Measurements from ENCODE around the gene RUFY1.

RUFY1 gene

GRCh38 chr5:179588166-179588565, 37.8 kb downstream of the RUFY1 start:
- no peak for DNase-seq
- intact Hi-C loops (cut with DNase I): no loop called here

- intact Hi-C loops (cut with DNase I): no loop called here
- DNase-seq: no peak
Observed at GRCh38 chr5:179595916-179596315, 45.6 kb downstream of the RUFY1 start.

GRCh38 chr5:179596421-179596820, 46.1 kb downstream of the RUFY1 start:
- no peak for DNase-seq
- intact Hi-C loops (cut with DNase I): no loop called here

GRCh38 chr5:179599100-179599499, 48.7 kb downstream of the RUFY1 start:
- DNase-seq: no peak
- intact Hi-C loops (cut with DNase I): no loop called here

GRCh38 chr5:179599566-179599965, 49.2 kb downstream of the RUFY1 start:
- DNase-seq: no peak
- intact Hi-C loops (cut with DNase I): no loop called here

GRCh38 chr5:179599973-179600372, 49.6 kb downstream of the RUFY1 start:
- DNase-seq: no peak
- intact Hi-C loops (cut with DNase I): no loop called here

- no peak for DNase-seq
Observed at GRCh38 chr5:179601871-179602625, 51.7 kb downstream of the RUFY1 start.

GRCh38 chr5:179603308-179603707, 53.0 kb downstream of the RUFY1 start:
- intact Hi-C loops (cut with DNase I): no loop called here
- peak in 1 of 42 donors; percentile 21 for DNase-seq

More at GRCh38 chr5:179601871-179602625, 51.7 kb downstream of the RUFY1 start:
- intact Hi-C loops (cut with DNase I): no loop called here

GRCh38 chr5:179605026-179605833, 54.9 kb downstream of the RUFY1 start:
- DNase-seq: peak in 9 of 42 donors; percentile 1 to 41 (median 26)
- intact Hi-C loops (cut with DNase I): no loop called here

GRCh38 chr5:179606071-179606909, 55.9 kb downstream of the RUFY1 start:
- peak in 31 of 42 donors; percentile 20 to 77 (median 46) for DNase-seq
- intact Hi-C loops (cut with DNase I): no loop called here

- DNase-seq: no peak
- intact Hi-C loops (cut with DNase I): no loop called here
Observed at GRCh38 chr5:179606910-179607159, 56.5 kb downstream of the RUFY1 start.

- intact Hi-C loops (cut with DNase I): no loop called here
- peak; percentile 35 to 84 (median 65) for DNase-seq
Observed at GRCh38 chr5:179607160-179607931, 57.0 kb downstream of the RUFY1 start.

- peak; percentile 28 to 92 (median 65) for DNase-seq
- intact Hi-C loops (cut with DNase I): no loop called here
Observed at GRCh38 chr5:179608131-179608581, 57.8 kb downstream of the RUFY1 start.

- DNase-seq: peak in 2 of 42 donors; percentile 19 to 23
- intact Hi-C loops (cut with DNase I): no loop called here
Observed at GRCh38 chr5:179609834-179610108, 59.4 kb downstream of the RUFY1 start.

- DNase-seq: peak in 3 of 42 donors; percentile 20 to 27 (median 25)
- intact Hi-C loops (cut with DNase I): no loop called here
Observed at GRCh38 chr5:179610109-179610902, 60.0 kb downstream of the RUFY1 start.

GRCh38 chr5:179610903-179611265, 60.5 kb downstream of the RUFY1 start:
- intact Hi-C loops (cut with DNase I): no loop called here

GRCh38 chr5:179612577-179613459, 62.5 kb downstream of the RUFY1 start:
- no peak for DNase-seq
- intact Hi-C loops (cut with DNase I): no loop called here

More at GRCh38 chr5:179610903-179611265, 60.5 kb downstream of the RUFY1 start:
- DNase-seq: peak in 1 of 42 donors; percentile 24
